Gastroesophageal sphincter (tissue), 4 donors: ENCODE measurements around the gene MAPT. TPM values are rescaled to one million over a fixed set of nuclear protein-coding genes. Genes with fewer than 3 reads are reported as not detected.

Experiments
- ATAC-seq: fragments of 150-250 bp; one replicate; pipeline ENCODE4 v1.9.1; 2016; ENCODE audit warnings: mild to moderate bottlenecking, moderate library complexity
- H3K27ac ChIP-seq, 4 donors: fragments of 200-600 bp; sonication (generic) in 3 of 4; 1 replicate in 3 of 4; 2 replicates in 1 of 4; pipeline ENCODE4 v1.5.1; 2016 to 2019
- H3K27me3 ChIP-seq: fragments of 200-600 bp; sonication (generic); one replicate; pipeline ENCODE4 v1.5.1; 2019
- H3K36me3 ChIP-seq, 2 donors: fragments of 200-600 bp; sonication (generic); one replicate each; pipeline ENCODE4 v1.5.1; 2019; ENCODE audit warnings: control low read depth in 1 of 2
- H3K4me1 ChIP-seq, 3 donors: fragments of 200-600 bp; sonication (generic); 1 replicate in 2 of 3; 2 replicates in 1 of 3; pipeline ENCODE4 v1.5.1; 2016 to 2019; ENCODE audit warnings: control low read depth in 2 of 3
- H3K4me3 ChIP-seq, 2 donors: fragments of 200-600 bp; sonication (generic); one replicate each; pipeline ENCODE4 v1.5.1; 2019; ENCODE audit warnings: mild to moderate bottlenecking in 1 of 2, moderate library complexity in 1 of 2
- H3K9me3 ChIP-seq, 3 donors: fragments of 200-600 bp; sonication (generic); one replicate each; pipeline ENCODE4 v1.5.1; 2017 to 2019; ENCODE audit warnings: control low read depth in 2 of 3
- CTCF ChIP-seq, 4 experiments: fragments of 200-600 bp in 2 of 4; fragments of 450-650 bp in 2 of 4; sonication (generic) in 1 of 4; IDR thresholded peaks; one replicate each; pipeline ENCODE4 v1.5.1; 2017 to 2019; ENCODE audit warnings: antibody characterized with exemption in 4 of 4, mild to moderate bottlenecking in 2 of 4, moderate library complexity in 2 of 4
- EP300 ChIP-seq: sonication (generic); formaldehyde crosslinking; IDR thresholded peaks from one replicate; pipeline ENCODE4 v1.6.1; 2017; ENCODE audit warnings: antibody characterized with exemption, mild to moderate bottlenecking
- POLR2A ChIP-seq, 2 donors: fragments of 450-650 bp; IDR thresholded peaks; one replicate each; pipeline ENCODE4 v1.6.1; 2017; ENCODE audit warnings: antibody characterized with exemption in 2 of 2, mild to moderate bottlenecking in 2 of 2, moderate library complexity in 1 of 2
- POLR2AphosphoS5 ChIP-seq: sonication (generic); formaldehyde crosslinking; IDR thresholded peaks from one replicate; pipeline ENCODE4 v1.6.1; 2017; ENCODE audit warnings: antibody characterized with exemption
- WGBS, 2 donors: methylation state at CpG; one replicate each; pipeline ENCODE4 v1.1.5; 2018; ENCODE audit warnings: low coverage in 1 of 2; 5-methylcytosine and 5-hydroxymethylcytosine counted together
- total RNA-seq, 4 donors: library from RNA; depleted of rRNA; stranded (reverse); fragments of >200 nt; gene quantifications; one replicate each; pipeline ENCODE4 v1.1.0, GENCODE V29; 2016

MAPT gene
- total RNA-seq, 4 donors from 2014 or later, result 3.4 to 12.2 (median 8.5) TPM

GRCh38 chr17:45902892-45903346 is 8.6 kb downstream of the MAPT start:
- Histone ChIP-seq H3K4me1 (no peaks in the 10 kb centered on the region), H3K27ac (no peak overlapping the region), H3K9me3 (no peaks in the 10 kb centered on the region), H3K4me3 (no peak overlapping the region), H3K36me3 (no peaks in the 10 kb centered on the region), H3K27me3 (peaks cover 42% of the 10 kb centered on the region)
- ATAC-seq, result no peak
- WGBS, 2 donors, result 35 to 59% methylated on average over 2 to 7 of the region's 7 CpGs
- TF ChIP-seq CTCF (IDR thresholded peaks at IDR 0.05) (no peak), POLR2A (IDR thresholded peaks at IDR 0.05) (no peak)

- Histone ChIP-seq H3K27me3 (peaks cover 32% of the 10 kb centered on the region), H3K27ac (no peak overlapping the region), H3K4me1 (no peaks in the 10 kb centered on the region), H3K36me3 (no peaks in the 10 kb centered on the region), H3K9me3 (no peaks in the 10 kb centered on the region), H3K4me3 (no peak overlapping the region)
- whole genome bisulfite sequencing, 2 donors, result 66 to 75% methylated on average over 3 to 4 of the region's 6 CpGs
- TF ChIP-seq POLR2A (IDR thresholded peaks at IDR 0.05), result no peak
- no peak for TF ChIP-seq EP300
- no peak for TF ChIP-seq CTCF (IDR thresholded peaks at IDR 0.05)
- TF ChIP-seq POLR2AphosphoS5, result no peak
- ATAC-seq, result no peak
These were observed 10.5 kb downstream of the MAPT start for GRCh38 chr17:45904866-45905265.

- no peaks in the 10 kb centered on the region for H3K4me1 ChIP-seq
- no peaks in the 10 kb centered on the region for H3K9me3 ChIP-seq
- H3K36me3 ChIP-seq, result no peaks in the 10 kb centered on the region
- peaks cover 32% of the 10 kb centered on the region for H3K27me3 ChIP-seq
- no peak overlapping the region for H3K27ac ChIP-seq
- TF ChIP-seq POLR2AphosphoS5, result no peak
- no peak for TF ChIP-seq EP300
- no peak for TF ChIP-seq POLR2A (IDR thresholded peaks at IDR 0.05)
- no peak for TF ChIP-seq CTCF (IDR thresholded peaks at IDR 0.05)
- H3K4me3 ChIP-seq, result no peak overlapping the region
- WGBS, 2 donors, result 50 to 60% methylated on average over 1 to 3 of the region's 4 CpGs
- no peak for ATAC-seq
These were observed 11.5 kb downstream of the MAPT start for GRCh38 chr17:45905814-45906213.

- 20 to 40% methylated on average over 1 of the region's 8 CpGs for WGBS, 2 donors
- no peak for ATAC-seq
These were observed 11.9 kb downstream of the MAPT start for GRCh38 chr17:45906237-45906636.

More at GRCh38 chr17:45906237-45906636, 11.9 kb downstream of the MAPT start:
- Histone ChIP-seq H3K36me3 (no peaks in the 10 kb centered on the region), H3K4me1 (no peaks in the 10 kb centered on the region), H3K4me3 (no peak overlapping the region), H3K27me3 (peaks cover 32% of the 10 kb centered on the region), H3K9me3 (no peaks in the 10 kb centered on the region), H3K27ac (no peak overlapping the region)
- TF ChIP-seq EP300 (no peak), POLR2A (IDR thresholded peaks at IDR 0.05) (no peak), POLR2AphosphoS5 (no peak), CTCF (IDR thresholded peaks at IDR 0.05) (no peak)
